Transverse colon (tissue), 4 donors: ENCODE measurements around the gene TMEM9. TPM values are rescaled to one million over a fixed set of nuclear protein-coding genes. Genes with fewer than 3 reads are reported as not detected.

Source experiments
- DNase-seq: peaks from one replicate; pipeline ENCODE4 v3.0.0-alpha.2; 2019
- H3K27ac ChIP-seq, 4 donors: fragments of 200-600 bp; sonication (generic); 2 replicates each; pipeline ENCODE4 v1.5.1; 2016 to 2018; ENCODE audit warnings: inconsistent platforms in 4 of 4
- H3K27me3 ChIP-seq: fragments of 200-600 bp; sonication (generic); 2 replicates; pipeline ENCODE4 v1.5.1; 2017; ENCODE audit warnings: inconsistent platforms
- H3K36me3 ChIP-seq, 4 donors: fragments of 200-600 bp; sonication (generic); 2 replicates each; pipeline ENCODE4 v1.5.1; 2017 to 2019; ENCODE audit warnings: inconsistent platforms in 4 of 4
- H3K4me1 ChIP-seq, 4 donors: fragments of 200-600 bp; sonication (generic); 2 replicates each; pipeline ENCODE4 v1.5.1; 2017 to 2020; ENCODE audit warnings: inconsistent platforms in 4 of 4
- H3K4me3 ChIP-seq, 4 donors: fragments of 200-600 bp; sonication (generic); 1 replicate in 1 of 4; 2 replicates in 3 of 4; pipeline versions ENCODE4 v1.5.1 to v1.6.1; 2017 to 2019; ENCODE audit warnings: inconsistent platforms in 4 of 4
- H3K9me3 ChIP-seq, 2 donors: fragments of 200-600 bp; sonication (generic); 2 replicates each; pipeline ENCODE4 v1.5.1; 2017 to 2019; ENCODE audit warnings: inconsistent platforms in 2 of 2
- CTCF ChIP-seq, 5 experiments: fragments of 200-600 bp in 3 of 5; fragments of 450-650 bp in 2 of 5; sonication (generic) in 3 of 5; IDR thresholded peaks; 1 replicate in 2 of 5; 2 replicates in 3 of 5; pipeline ENCODE4 v1.5.1; 2016 to 2017; ENCODE audit warnings: antibody characterized with exemption in 5 of 5, inconsistent platforms in 3 of 5, mild to moderate bottlenecking in 2 of 5, moderate library complexity in 1 of 5
- EP300 ChIP-seq: sonication (generic); formaldehyde crosslinking; IDR thresholded peaks from one replicate; pipeline ENCODE4 v1.6.1; 2017; ENCODE audit warnings: antibody characterized with exemption, low read depth
- POLR2A ChIP-seq: fragments of 450-650 bp; IDR thresholded peaks from one replicate; pipeline ENCODE4 v1.6.1; 2016; ENCODE audit warnings: antibody characterized with exemption, mild to moderate bottlenecking, moderate library complexity
- POLR2AphosphoS5 ChIP-seq, 3 donors: sonication (generic); formaldehyde crosslinking; IDR thresholded peaks; one replicate each; pipeline ENCODE4 v1.6.1; 2016; ENCODE audit warnings: antibody characterized with exemption in 3 of 3
- WGBS, 2 donors: methylation state at CpG; one replicate each; pipeline ENCODE4 v1.1.5; 2018; ENCODE audit warnings: low coverage in 1 of 2; 5-methylcytosine and 5-hydroxymethylcytosine counted together
- in situ Hi-C, 4 donors: fragments of 200-750 bp; cut with MboI; loops; one replicate each; pipeline versions ENCODE4 v1.15.0 to v1.15.1; 2017; ENCODE audit warnings: low sequenced_read_pairs in 3 of 4, low pct_ligation_motif_present in 1 of 4, low pct_unique_long_range_greater_than_20kb in 1 of 4
- intact Hi-C: fragments of 100-400 bp; cut with DNase I; formaldehyde crosslinking; loops from one replicate; pipeline ENCODE4 v1.15.1; 2023; ENCODE audit warnings: low total_unique reads
- total RNA-seq, 4 donors: library from RNA; depleted of rRNA; stranded (reverse); fragments of >200 nt; gene quantifications; one replicate each; pipeline ENCODE4 v1.1.0, GENCODE V29; 2016

TMEM9 gene
- total RNA-seq, 4 donors from 2014 or later: 6.7 to 35.4 (median 29.4) TPM

- H3K4me1 ChIP-seq: peaks cover 0 to 2% (median 0%) of the 10 kb centered on the region in 4 donors
- H3K27me3 ChIP-seq: peaks cover 21% of the 10 kb centered on the region
- WGBS, 2 donors: 90% methylated on average over 10 of the region's 10 CpGs; no CpG with 5 or more reads in 1 of the 2 donors
- no peaks in the 10 kb centered on the region for H3K36me3 ChIP-seq
- in situ Hi-C loops (loop anchor here in 1 of 4 donors (25.0 kb wide), 1 partner anchor 135 kb away; no protein-coding TSS in a partner anchor), intact Hi-C loops (no loop called here)
- H3K4me3 ChIP-seq: no peak overlapping the region
- H3K27ac ChIP-seq: no peak overlapping the region
- no peak for DNase-seq
- H3K9me3 ChIP-seq: no peaks in the 10 kb centered on the region
- TF ChIP-seq POLR2AphosphoS5 (IDR thresholded peaks at IDR 0.05) (no peak), CTCF (IDR thresholded peaks at IDR 0.05) (no peak), EP300 (no peak)
Observed at GRCh38 chr1:201122321-201122957, 31.8 kb downstream of the TMEM9 start.

- Histone ChIP-seq H3K27ac (no peak overlapping the region), H3K9me3 (no peaks in the 10 kb centered on the region), H3K36me3 (no peaks in the 10 kb centered on the region), H3K4me1 (peaks cover 0 to 6% (median 3%) of the 10 kb centered on the region in 4 donors), H3K27me3 (peaks cover 25% of the 10 kb centered on the region), H3K4me3 (no peak overlapping the region)
- in situ Hi-C loops (loop anchor here in 2 of 4 donors (10.0 to 25.0 kb wide), 2 partner anchors 132 to 145 kb away; no protein-coding TSS in a partner anchor), intact Hi-C loops (no loop called here)
- DNase-seq: peak; percentile 31
- TF ChIP-seq POLR2A (no peak), POLR2AphosphoS5 (IDR thresholded peaks at IDR 0.05) (no peak), CTCF (IDR thresholded peaks at IDR 0.05) (peak; percentile 43 to 61 (median 53))
- 24 to 40% methylated on average over 5 to 14 of the region's 14 CpGs for WGBS, 2 donors
Observed at GRCh38 chr1:201119206-201120197, 34.8 kb downstream of the TMEM9 start.

GRCh38 chr1:201116091-201116490 lies 38.2 kb downstream of the TMEM9 start:
- intact Hi-C loops: no loop called here
- DNase-seq: no peak
- in situ Hi-C loops: loop anchor here in 2 of 4 donors (10.0 to 25.0 kb wide), 2 partner anchors 129 to 141 kb away; no protein-coding TSS in a partner anchor
- Histone ChIP-seq H3K27ac (no peak overlapping the region), H3K4me3 (no peak overlapping the region), H3K4me1 (peaks cover 0 to 11% (median 7%) of the 10 kb centered on the region in 4 donors), H3K9me3 (no peaks in the 10 kb centered on the region), H3K27me3 (peaks cover 7% of the 10 kb centered on the region), H3K36me3 (no peaks in the 10 kb centered on the region)
- TF ChIP-seq EP300: no peak
- WGBS, 2 donors: 60 to 88% methylated on average over 1 to 2 of the region's 2 CpGs

- intact Hi-C loops: no loop called here
- Histone ChIP-seq H3K27ac (no peak overlapping the region), H3K4me3 (peak overlapping the region in 1 of 4 donors; percentile 65), H3K36me3 (no peaks in the 10 kb centered on the region), H3K9me3 (no peaks in the 10 kb centered on the region), H3K4me1 (peaks cover 0 to 11% (median 7%) of the 10 kb centered on the region in 4 donors), H3K27me3 (peaks cover 4% of the 10 kb centered on the region)
- no peak for TF ChIP-seq POLR2AphosphoS5 (IDR thresholded peaks at IDR 0.05)
- no peak for TF ChIP-seq CTCF (IDR thresholded peaks at IDR 0.05)
- no peak for TF ChIP-seq POLR2A
- TF ChIP-seq EP300: no peak
- 98% methylated on average over 25 of the region's 25 CpGs; no CpG with 5 or more reads in 1 of the 2 donors for WGBS, 2 donors
- in situ Hi-C loops: loop anchor here in 2 of 4 donors (10.0 to 25.0 kb wide), 2 partner anchors 128 to 141 kb away; no protein-coding TSS in a partner anchor
- DNase-seq: no peak
Observed at GRCh38 chr1:201115390-201115937, 38.8 kb downstream of the TMEM9 start.
